Bronchial epithelial cell (primary cell): ENCODE results near the gene RAB25. TPM values are rescaled to one million over a fixed set of nuclear protein-coding genes. Genes with fewer than 3 reads are reported as not detected.
"Not testable (repeated sequence)": the region's sequence is repeated elsewhere in the genome, so short reads cannot be mapped to it uniquely, and the experiment has no call there.

Experiments
- DNase-seq: peaks from one replicate; pipeline ENCODE4 v3.0.0-alpha.2; 2010; ENCODE audit warnings: low read depth
- FAIRE-seq: peaks from 2 replicates; lab custom pipeline; 2011; peaks lifted over from hg19 to GRCh38; lab: Jason Lieb, UNC
- H3K27me3 ChIP-seq: 2 replicates; pipeline ENCODE4 v1.5.1; 2011; ENCODE audit warnings: low read length; ENCODE audit not compliant: control insufficient read depth, insufficient read depth
- H3K36me3 ChIP-seq: 2 replicates; pipeline ENCODE4 v1.5.1; 2011; ENCODE audit warnings: low read length; ENCODE audit not compliant: control insufficient read depth, insufficient read depth
- H3K4me3 ChIP-seq: 2 replicates; pipeline ENCODE4 v1.5.1; 2011; ENCODE audit warnings: mild to moderate bottlenecking, low read depth, low read length, control low read depth
- total RNA-seq: library from RNA; depleted of rRNA; stranded (reverse); fragments of >200 nt; gene quantifications from 2 replicates; pipeline ENCODE4 v1.2.1, GENCODE V29; 2014
- TF ChIP-seq, protein P1 (sequence below): IDR thresholded peaks from 2 replicates; pipeline ENCODE4 v1.5.1; 2011; ENCODE audit warnings: mild to moderate bottlenecking, moderate library complexity, low read length, control low read depth, inconsistent platforms; ENCODE audit not compliant: insufficient read depth, severe bottlenecking

RAB25 gene
- total RNA-seq, 1 donor from 2014 or later = 30.3 TPM

DNA sequence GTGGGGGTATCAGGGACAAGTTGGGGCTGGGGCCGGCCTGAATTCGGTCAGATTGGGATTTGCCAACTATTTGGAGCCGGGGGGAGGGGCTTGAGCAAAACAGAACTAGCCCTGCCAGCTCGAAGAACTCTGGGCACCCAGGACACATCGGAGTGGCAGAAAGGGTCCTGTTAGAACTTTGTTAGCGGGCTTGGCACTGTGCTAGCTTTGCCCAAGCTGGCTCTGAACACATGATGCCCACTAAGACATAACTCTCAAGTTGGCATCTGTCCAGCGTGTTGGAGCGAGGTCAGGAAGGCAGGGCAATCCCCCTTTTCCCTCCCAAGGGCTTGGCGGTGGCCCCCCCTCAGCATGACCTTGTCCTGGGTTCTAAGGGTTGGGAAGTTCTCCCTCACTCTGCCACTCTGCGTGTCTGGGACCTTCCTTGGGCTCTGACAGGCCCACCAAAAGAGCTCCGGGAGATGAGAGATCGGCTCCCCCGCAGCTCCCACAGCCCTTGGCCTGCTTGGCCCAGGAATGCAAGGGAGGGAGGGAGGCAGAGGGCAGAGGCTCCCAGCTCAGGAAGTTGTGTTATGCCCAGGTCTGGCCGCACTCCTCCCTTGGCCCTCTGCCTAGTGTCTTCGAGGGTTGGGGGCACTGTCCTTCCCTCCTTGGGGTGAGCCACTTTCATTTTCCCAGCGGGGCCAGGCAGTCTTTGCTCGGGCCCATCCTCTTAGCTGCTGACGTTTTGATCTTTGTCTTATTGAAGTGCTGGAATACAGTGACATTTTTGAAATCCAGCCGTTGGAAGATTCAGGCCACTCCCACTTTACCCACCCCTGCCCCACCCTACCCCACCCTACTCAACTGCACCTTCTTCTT is 54.8 kb downstream of the RAB25 start:
- TF ChIP-seq, protein P1, sequence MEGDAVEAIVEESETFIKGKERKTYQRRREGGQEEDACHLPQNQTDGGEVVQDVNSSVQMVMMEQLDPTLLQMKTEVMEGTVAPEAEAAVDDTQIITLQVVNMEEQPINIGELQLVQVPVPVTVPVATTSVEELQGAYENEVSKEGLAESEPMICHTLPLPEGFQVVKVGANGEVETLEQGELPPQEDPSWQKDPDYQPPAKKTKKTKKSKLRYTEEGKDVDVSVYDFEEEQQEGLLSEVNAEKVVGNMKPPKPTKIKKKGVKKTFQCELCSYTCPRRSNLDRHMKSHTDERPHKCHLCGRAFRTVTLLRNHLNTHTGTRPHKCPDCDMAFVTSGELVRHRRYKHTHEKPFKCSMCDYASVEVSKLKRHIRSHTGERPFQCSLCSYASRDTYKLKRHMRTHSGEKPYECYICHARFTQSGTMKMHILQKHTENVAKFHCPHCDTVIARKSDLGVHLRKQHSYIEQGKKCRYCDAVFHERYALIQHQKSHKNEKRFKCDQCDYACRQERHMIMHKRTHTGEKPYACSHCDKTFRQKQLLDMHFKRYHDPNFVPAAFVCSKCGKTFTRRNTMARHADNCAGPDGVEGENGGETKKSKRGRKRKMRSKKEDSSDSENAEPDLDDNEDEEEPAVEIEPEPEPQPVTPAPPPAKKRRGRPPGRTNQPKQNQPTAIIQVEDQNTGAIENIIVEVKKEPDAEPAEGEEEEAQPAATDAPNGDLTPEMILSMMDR = no peak
- H3K36me3 ChIP-seq = peaks cover 6% of the 10 kb centered on the region
- FAIRE-seq = no peak
- H3K27me3 ChIP-seq = no peaks in the 10 kb centered on the region
- H3K4me3 ChIP-seq = peak overlapping the region; percentile 100
- DNase-seq = peak; percentile 45

DNA sequence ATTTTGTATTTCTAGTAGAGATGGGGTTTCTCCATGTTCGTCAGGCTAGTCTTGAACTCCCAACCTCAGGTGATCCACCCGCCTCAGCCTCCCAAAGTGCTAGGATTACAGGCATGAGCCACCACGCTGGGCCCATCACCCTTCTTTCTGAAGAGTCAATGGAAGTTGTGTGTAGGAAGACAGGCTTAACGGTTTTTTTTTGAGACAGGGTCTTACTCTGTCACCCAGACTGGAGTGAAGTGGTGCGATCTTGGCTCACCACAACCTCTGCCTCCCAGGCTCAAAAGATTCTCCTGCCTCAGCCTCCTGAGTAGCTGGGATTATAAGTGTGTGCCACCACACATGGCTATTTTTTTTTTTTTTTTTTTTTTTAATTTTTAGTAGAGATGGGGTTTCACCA is 55.8 kb downstream of the RAB25 start:
- peak overlapping the region; percentile 100 for H3K4me3 ChIP-seq
- DNase-seq, H3K27me3 ChIP-seq, FAIRE-seq, H3K36me3 ChIP-seq: not testable (repeated sequence)

DNA sequence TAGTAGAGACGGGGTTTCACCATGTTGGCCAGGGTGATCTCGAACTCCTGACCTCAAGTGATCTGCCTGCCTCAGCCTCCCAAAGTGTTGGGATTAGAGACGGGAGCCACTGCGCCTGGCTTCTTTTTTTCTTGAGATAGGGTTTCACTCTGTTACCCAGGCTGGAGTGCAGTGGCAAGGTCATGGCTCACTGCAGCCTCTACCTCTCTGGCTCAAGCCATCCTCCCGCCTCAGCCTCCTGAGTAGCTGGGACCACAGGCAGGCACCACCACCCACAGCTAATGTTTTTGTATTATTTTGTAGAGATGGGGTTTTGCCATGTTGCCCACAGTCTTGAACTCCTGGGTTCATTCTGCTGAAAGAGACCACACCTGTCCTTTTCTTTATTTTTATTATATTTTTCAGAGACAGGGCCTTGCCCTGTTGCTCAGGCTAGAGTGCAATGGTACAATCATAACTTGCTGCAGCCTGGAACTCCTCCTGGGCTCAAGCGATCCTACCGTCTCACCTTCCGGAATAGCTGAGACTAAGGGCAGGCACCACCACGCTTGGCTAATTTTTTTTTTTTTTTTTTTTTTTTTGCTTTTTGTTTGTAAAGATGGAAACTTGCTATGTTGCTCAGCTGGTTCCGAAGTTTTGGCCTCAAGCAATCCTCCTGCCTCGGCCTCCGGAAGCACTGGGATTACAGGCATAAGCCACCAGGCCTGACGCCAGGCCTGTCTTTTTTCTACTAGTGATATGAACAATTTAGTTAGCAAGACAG is 56.6 kb downstream of the RAB25 start:
- H3K4me3 ChIP-seq = peak overlapping the region; percentile 100
- peaks cover 6% of the 10 kb centered on the region for H3K36me3 ChIP-seq
- no peak for FAIRE-seq
- TF ChIP-seq, protein P1 = no peak
- DNase-seq = no peak
- no peaks in the 10 kb centered on the region for H3K27me3 ChIP-seq

DNA sequence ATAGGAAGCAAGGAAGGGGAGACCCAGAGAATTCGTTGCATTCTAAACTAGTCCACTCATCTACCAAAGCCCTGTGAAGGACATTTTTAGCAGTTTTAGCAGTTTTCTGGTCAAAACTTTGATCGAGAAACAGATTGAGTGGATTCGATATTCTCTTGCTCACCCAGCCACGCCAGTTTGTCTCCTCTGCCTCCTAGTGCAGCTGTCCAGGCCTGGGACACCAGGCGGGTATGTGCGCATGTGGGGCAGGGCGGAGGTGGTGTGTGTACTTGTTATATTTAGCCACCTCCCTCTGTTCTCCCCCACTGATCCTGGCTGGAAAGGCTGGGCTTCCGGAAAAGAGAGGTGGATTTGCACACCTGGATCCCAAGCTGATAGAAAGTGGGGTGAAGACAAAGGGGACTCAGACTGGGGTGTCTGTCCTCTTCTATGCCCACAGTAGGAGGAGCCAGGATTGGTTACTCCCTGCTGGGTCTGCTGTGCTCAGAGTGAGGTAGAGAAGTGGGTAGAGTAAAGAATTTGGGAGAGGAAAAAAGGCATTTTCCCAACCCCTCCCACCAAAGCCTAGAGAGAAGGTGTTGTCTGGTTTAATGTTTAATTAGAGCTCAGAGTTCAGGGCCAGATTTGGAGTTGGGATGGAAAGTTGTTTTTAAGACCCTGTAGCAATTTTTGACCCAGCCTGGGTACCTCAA is 57.4 kb downstream of the RAB25 start:
- DNase-seq (peak; percentile 52), FAIRE-seq (no peak)
- peak overlapping the region; percentile 100 for H3K4me3 ChIP-seq
- H3K36me3 ChIP-seq = peaks cover 6% of the 10 kb centered on the region
- H3K27me3 ChIP-seq = no peaks in the 10 kb centered on the region
- TF ChIP-seq, protein P1 = no peak

- Histone ChIP-seq H3K36me3 (peaks cover 6% of the 10 kb centered on the region), H3K4me3 (no peak overlapping the region), H3K27me3 (no peaks in the 10 kb centered on the region)
- DNase-seq = peak; percentile 64
- TF ChIP-seq, protein P1 = no peak
- no peak for FAIRE-seq
Observed at GRCh38 chr1:156119503-156120209, 58.7 kb downstream of the RAB25 start.

Other genes with a start within 250 kb of the RAB25 start
- 20.1 and 20.5 TPM in 2 replicates for gene GON4L, start 203.9 kb upstream of the RAB25 start, total RNA-seq
- 0.26 and 0.77 TPM in 2 replicates for gene SYT11, start 201.6 kb upstream of the RAB25 start, total RNA-seq
- gene RIT1, start 149.8 kb upstream of the RAB25 start, total RNA-seq = 49.8 and 66.6 TPM in 2 replicates
- 20.3 and 30.3 TPM in 2 replicates for gene KHDC4, start 126.7 kb upstream of the RAB25 start, total RNA-seq
- gene RXFP4, start 119.5 kb upstream of the RAB25 start, total RNA-seq = not detected in 2 replicates
- gene ARHGEF2, start 82.6 kb upstream of the RAB25 start, total RNA-seq = 57.1 and 79.2 TPM in 2 replicates
- gene SSR2, start 40.2 kb upstream of the RAB25 start, total RNA-seq = 225 and 564 TPM in 2 replicates
- 13.7 and 17.4 TPM in 2 replicates for gene UBQLN4, start 7.4 kb upstream of the RAB25 start, total RNA-seq
- gene LAMTOR2, start 6.4 kb upstream of the RAB25 start, total RNA-seq = 46.6 and 74.6 TPM in 2 replicates
- 0.13 and 0.53 TPM in 2 replicates for gene MEX3A, start 21.3 kb downstream of the RAB25 start, total RNA-seq
- gene LMNA, start 53.6 kb downstream of the RAB25 start, total RNA-seq = 561 and 638 TPM in 2 replicates
- gene SEMA4A, start 92.4 kb downstream of the RAB25 start, total RNA-seq = 1.8 and 16.9 TPM in 2 replicates
- gene SLC25A44, start 132.9 kb downstream of the RAB25 start, total RNA-seq = 5.8 and 7.4 TPM in 2 replicates
- 55.3 and 55.9 TPM in 2 replicates for gene PMF1, start 151.8 kb downstream of the RAB25 start, total RNA-seq
- gene BGLAP, start 181.0 kb downstream of the RAB25 start, total RNA-seq = 0.51 TPM in 1 of 2 replicates, not detected in the other
- 0.26 and 1.3 TPM in 2 replicates for gene PAQR6, start 186.9 kb downstream of the RAB25 start, total RNA-seq
- gene SMG5, start 221.7 kb downstream of the RAB25 start, total RNA-seq = 57.4 and 67.0 TPM in 2 replicates
- 7.1 and 30.7 TPM in 2 replicates for gene TMEM79, start 223.2 kb downstream of the RAB25 start, total RNA-seq
- gene GLMP, start 234.5 kb downstream of the RAB25 start, total RNA-seq = 26.9 and 34.2 TPM in 2 replicates
- 0.26 and 0.77 TPM in 2 replicates for gene VHLL, start 238.1 kb downstream of the RAB25 start, total RNA-seq